ENCODE data around the gene ROBO1. TPM values are rescaled to one million over a fixed set of nuclear protein-coding genes. Genes with fewer than 3 reads are reported as not detected.

Gene ROBO1
- polyA plus RNA-seq, 1 donor (not counting 4 experiments of a cell fraction or from before 2014, with no cell fraction given): 27.1 TPM

DNA sequence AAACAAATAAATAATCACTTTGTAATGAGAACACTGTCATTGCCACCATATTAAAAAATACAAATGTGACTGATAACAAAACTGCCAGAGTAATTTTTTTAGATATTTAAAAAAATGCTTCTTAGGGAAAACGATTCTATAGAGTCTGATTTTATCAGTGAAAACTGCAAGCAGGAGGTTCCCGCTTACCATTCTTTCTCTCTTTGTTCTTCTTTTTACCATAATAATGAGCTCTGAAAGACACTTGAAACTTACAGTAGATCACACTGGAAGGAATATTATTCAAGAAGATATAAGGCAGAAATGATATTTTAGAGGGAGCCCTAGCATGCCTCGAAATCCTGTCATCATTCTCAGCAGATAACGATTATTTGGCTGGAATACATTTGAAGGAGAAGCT is 701.3 kb downstream of the ROBO1 start:
- DNase-seq (ENCODE audit: low read depth, low spot score): no peak
- Histone ChIP-seq H3K36me3 (ENCODE audit: control insufficient read depth in 2 of 2, extremely low read depth in 1 of 2, insufficient read depth in 2 of 2, low read length in 2 of 2) (no peaks in the 10 kb centered on the region), H3K27ac (ENCODE audit: control insufficient read depth, insufficient read depth, low read length) (no peak overlapping the region), H3K27me3 (ENCODE audit: control insufficient read depth, extremely low read depth, insufficient read depth, low read length) (no peaks in the 10 kb centered on the region), H3K79me2 (ENCODE audit: control insufficient read depth, insufficient read depth, low read length) (no peaks in the 10 kb centered on the region), H2AFZ (ENCODE audit: control insufficient read depth, low read length) (no peak overlapping the region), H3K4me1 (ENCODE audit: control insufficient read depth, extremely low read depth, insufficient read depth, low read length) (no peaks in the 10 kb centered on the region), H4K20me1 (ENCODE audit: control insufficient read depth, extremely low read depth, insufficient read depth, low read length) (no peaks in the 10 kb centered on the region), H3K9ac (ENCODE audit: control insufficient read depth, extremely low read depth, insufficient read depth, low read length) (no peak overlapping the region), H3K9me3 (ENCODE audit: control insufficient read depth, low read depth, low read length) (no peaks in the 10 kb centered on the region), H3K4me3 (ENCODE audit: control insufficient read depth in 2 of 3, extremely low read depth in 1 of 3, insufficient read depth in 2 of 3, low read depth in 1 of 3, low read length in 3 of 3) (no peak overlapping the region), H3K4me2 (ENCODE audit: control insufficient read depth, extremely low read depth, insufficient read depth, low read depth, low read length) (no peak overlapping the region), H3K9me1 (ENCODE audit: control insufficient read depth, extremely low read depth, insufficient read depth, low read length) (no peaks in the 10 kb centered on the region)
- dilution Hi-C loops (cut with MboI; ENCODE audit: extremely low pct_ligation_motif_present, low sequenced_read_pairs): no loop called here
- no peak for TF ChIP-seq CTCF (optimal IDR thresholded peaks at IDR 0.05 in 1 of 3, IDR thresholded peaks at IDR 0.05 in 1 of 3, conservative IDR thresholded peaks at IDR 0.05 in 1 of 3; ENCODE audit: extremely low read depth in 1 of 3, insufficient read depth in 2 of 3, low read length in 3 of 3)
- TF ChIP-seq EZH2 (IDR thresholded peaks at IDR 0.05; ENCODE audit: low read length): no peak
- FAIRE-seq: no peak

- Histone ChIP-seq H3K79me2 (ENCODE audit: control insufficient read depth, insufficient read depth, low read length) (no peaks in the 10 kb centered on the region), H3K27ac (ENCODE audit: control insufficient read depth, insufficient read depth, low read length) (no peak overlapping the region), H3K4me1 (ENCODE audit: control insufficient read depth, extremely low read depth, insufficient read depth, low read length) (no peaks in the 10 kb centered on the region), H3K36me3 (ENCODE audit: control insufficient read depth in 2 of 2, extremely low read depth in 1 of 2, insufficient read depth in 2 of 2, low read length in 2 of 2) (no peaks in the 10 kb centered on the region), H3K9me3 (ENCODE audit: control insufficient read depth, low read depth, low read length) (no peaks in the 10 kb centered on the region), H4K20me1 (ENCODE audit: control insufficient read depth, extremely low read depth, insufficient read depth, low read length) (no peaks in the 10 kb centered on the region), H3K9me1 (ENCODE audit: control insufficient read depth, extremely low read depth, insufficient read depth, low read length) (no peaks in the 10 kb centered on the region), H2AFZ (ENCODE audit: control insufficient read depth, low read length) (no peak overlapping the region), H3K4me2 (ENCODE audit: control insufficient read depth, extremely low read depth, insufficient read depth, low read depth, low read length) (no peak overlapping the region), H3K4me3 (ENCODE audit: control insufficient read depth in 2 of 3, extremely low read depth in 1 of 3, insufficient read depth in 2 of 3, low read depth in 1 of 3, low read length in 3 of 3) (no peak overlapping the region), H3K27me3 (ENCODE audit: control insufficient read depth, extremely low read depth, insufficient read depth, low read length) (no peaks in the 10 kb centered on the region), H3K9ac (ENCODE audit: control insufficient read depth, extremely low read depth, insufficient read depth, low read length) (no peak overlapping the region)
- FAIRE-seq: no peak
- dilution Hi-C loops (cut with MboI; ENCODE audit: extremely low pct_ligation_motif_present, low sequenced_read_pairs): no loop called here
- DNase-seq (ENCODE audit: low read depth, low spot score): no peak
- TF ChIP-seq CTCF (optimal IDR thresholded peaks at IDR 0.05 in 1 of 3, IDR thresholded peaks at IDR 0.05 in 1 of 3, conservative IDR thresholded peaks at IDR 0.05 in 1 of 3; ENCODE audit: extremely low read depth in 1 of 3, insufficient read depth in 2 of 3, low read length in 3 of 3) (no peak), EZH2 (IDR thresholded peaks at IDR 0.05; ENCODE audit: low read length) (no peak)
Observed at GRCh38 chr3:79063624-79064023, 704.2 kb downstream of the ROBO1 start.
